DOHH2 (cell line): Measurements from ENCODE around the gene CATSPERE.

Experiments
- CTCF ChIP-seq: fragments of 200-600 bp; sonication (generic); IDR thresholded peaks from one replicate; pipeline ENCODE4 v1.5.1; 2014; ENCODE audit warnings: antibody characterized with exemption, mild to moderate bottlenecking, low read depth, low read length; ENCODE audit not compliant: poor library complexity, severe bottlenecking
- EZH2phosphoT487 ChIP-seq: fragments of 200-600 bp; sonication (generic); IDR thresholded peaks from 2 replicates; pipeline ENCODE4 v1.6.1; 2017; ENCODE audit warnings: borderline replicate concordance, mild to moderate bottlenecking, antibody characterized with exemption, low read length, moderate library complexity, mixed read lengths

DNA sequence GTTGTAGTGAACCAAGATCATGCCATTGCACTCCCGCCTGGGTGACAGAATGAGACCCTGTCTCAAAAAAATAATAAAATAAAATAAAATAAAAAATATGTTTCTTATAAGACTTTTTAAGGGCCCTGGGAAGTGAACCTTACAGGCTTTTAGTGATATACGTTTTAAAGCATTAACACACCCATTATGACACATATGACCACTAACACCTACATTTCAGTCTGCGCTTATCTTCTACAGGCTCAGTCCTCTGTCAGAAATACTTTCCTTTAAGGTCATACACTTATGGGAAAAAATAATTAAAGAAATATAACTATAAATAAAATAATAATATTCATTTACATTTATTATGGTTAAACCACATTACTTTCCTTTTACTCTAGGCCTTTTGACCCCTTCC is 31.3 kb upstream of the CATSPERE start:
- TF ChIP-seq CTCF (no peak), EZH2phosphoT487 (no peak)
